Spleen (tissue), 10 donors: ENCODE results near the gene GPR45. TPM values are rescaled to one million over a fixed set of nuclear protein-coding genes. Genes with fewer than 3 reads are reported as not detected.

ENCODE experiments used
- polyA plus RNA-seq, 3 donors: library from polyadenylated mRNA; stranded (reverse); fragments of 200-250 nt; gene quantifications; one replicate each; pipeline ENCODE4 v1.2.1, GENCODE V29; 2013
- total RNA-seq, 7 donors: library from RNA; depleted of rRNA in 3 of 7; stranded (reverse); fragments of >200 nt in 3 of 7; fragmentation: NEBNext Ultra II Directional in 4 of 7; extraction: Animal tissue kit (Norgen Biotek cat#: 25700) in 4 of 7; gene quantifications; one replicate each; pipeline versions ENCODE4 v1.1.0 to v1.2.1, GENCODE V29; 2016 to 2021
- donor health status: healthy with polysubstance abuse.
- donor health status: DM: no; HTN: no; CAD: no; lungs with moderate emphysema.
- donor health status: DM: no; HTN: no; CAD: no.
- donor health status: Bipolar disorder and iron deficiency.
- donor health status: healthy.
- donor health status: DM: no; HTN: no; CAD: no.
- donor health status: DM: yes; HTN: yes; CAD: no.

Gene GPR45
- total and polyA plus RNA-seq, 10 donors: not detected

Other genes with a start within 250 kb of the GPR45 start
- 10 to 100 TPM; 10.4 to 18.9 (median 14.9) TPM for gene MRPS9, start 203.7 kb upstream of the GPR45 start, total RNA-seq
- 10 to 100 TPM; 22.1 to 28.7 (median 22.6) TPM for gene MRPS9, start 203.7 kb upstream of the GPR45 start, polyA plus RNA-seq
- gene TGFBRAP1, start 88.0 kb downstream of the GPR45 start, total RNA-seq: 10 to 100 TPM; 19.2 to 32.7 (median 24.0) TPM
- gene TGFBRAP1, start 88.0 kb downstream of the GPR45 start, polyA plus RNA-seq: 1 to 10 TPM; 4.6 to 7.1 (median 4.7) TPM
- 10 to 100 TPM; 13.7 to 33.7 (median 18.3) TPM for gene C2orf49, start 95.8 kb downstream of the GPR45 start, total RNA-seq
- 1 to 10 TPM; 4.3 to 6.7 (median 6.4) TPM for gene C2orf49, start 95.8 kb downstream of the GPR45 start, polyA plus RNA-seq
- gene FHL2, start 157.3 kb downstream of the GPR45 start, total RNA-seq: 10 to 100 TPM; 16.1 to 27.4 (median 21.4) TPM
- gene FHL2, start 157.3 kb downstream of the GPR45 start, polyA plus RNA-seq: 10 to 100 TPM in 1 of 3 donors, 1 to 10 TPM in 2; 6.8 to 12.2 (median 8.8) TPM